GM03348 (cell line): ENCODE data around the gene SNX33.
"Not testable (repeated sequence)": the region's sequence is repeated elsewhere in the genome, so short reads cannot be mapped to it uniquely, and the experiment has no call there.

ENCODE experiments used
- DNase-seq: peaks from one replicate; pipeline ENCODE4 v3.0.0; 2012; ENCODE audit warnings: low spot score

SNX33 gene

DNA sequence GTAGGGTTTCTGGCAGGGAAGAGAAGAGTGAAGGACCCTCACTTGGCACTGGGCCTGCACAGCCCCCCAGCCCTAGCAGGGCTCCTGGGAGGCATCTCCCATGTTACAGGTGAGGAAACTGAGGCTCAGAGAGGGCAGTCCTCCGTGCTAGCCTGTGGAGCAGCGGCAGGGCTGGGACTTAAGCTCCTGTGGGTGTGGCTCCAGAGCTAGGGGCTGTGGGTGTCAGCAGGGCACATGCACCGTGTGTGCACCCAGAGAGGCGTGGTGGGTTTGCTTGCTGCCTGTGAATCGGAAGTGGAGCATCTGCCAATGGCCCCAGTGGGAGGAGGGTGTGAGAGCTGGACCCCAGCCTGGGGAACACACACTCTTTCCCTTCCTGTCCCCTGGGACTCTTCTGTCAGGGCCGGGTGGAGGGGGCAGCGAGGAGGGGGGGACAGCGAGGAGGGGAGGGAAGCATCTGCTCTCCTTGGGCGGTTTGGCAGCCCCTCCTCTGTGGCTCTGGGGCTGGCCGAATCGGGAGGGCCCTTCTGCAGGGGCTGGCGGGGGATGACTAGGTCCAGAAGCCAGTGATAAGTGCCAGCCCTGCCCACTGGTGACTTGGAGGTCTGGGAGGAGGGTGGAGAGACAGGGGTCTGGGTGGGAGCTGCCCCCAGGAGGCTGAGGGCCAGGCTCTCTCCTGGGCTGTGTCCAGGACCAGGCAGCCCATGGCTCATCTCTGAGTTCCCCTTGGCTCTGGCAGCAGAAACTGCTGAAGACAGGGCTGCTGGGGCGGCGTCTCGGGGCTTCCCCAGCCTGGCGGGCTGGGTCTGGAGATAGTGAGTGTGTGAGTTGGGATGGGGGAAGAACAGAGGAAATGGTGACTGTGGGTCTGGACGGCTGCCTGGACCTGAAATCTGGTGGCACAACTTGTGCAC is 52.5 kb downstream of the SNX33 start:
- peak; percentile 70 for DNase-seq

DNA sequence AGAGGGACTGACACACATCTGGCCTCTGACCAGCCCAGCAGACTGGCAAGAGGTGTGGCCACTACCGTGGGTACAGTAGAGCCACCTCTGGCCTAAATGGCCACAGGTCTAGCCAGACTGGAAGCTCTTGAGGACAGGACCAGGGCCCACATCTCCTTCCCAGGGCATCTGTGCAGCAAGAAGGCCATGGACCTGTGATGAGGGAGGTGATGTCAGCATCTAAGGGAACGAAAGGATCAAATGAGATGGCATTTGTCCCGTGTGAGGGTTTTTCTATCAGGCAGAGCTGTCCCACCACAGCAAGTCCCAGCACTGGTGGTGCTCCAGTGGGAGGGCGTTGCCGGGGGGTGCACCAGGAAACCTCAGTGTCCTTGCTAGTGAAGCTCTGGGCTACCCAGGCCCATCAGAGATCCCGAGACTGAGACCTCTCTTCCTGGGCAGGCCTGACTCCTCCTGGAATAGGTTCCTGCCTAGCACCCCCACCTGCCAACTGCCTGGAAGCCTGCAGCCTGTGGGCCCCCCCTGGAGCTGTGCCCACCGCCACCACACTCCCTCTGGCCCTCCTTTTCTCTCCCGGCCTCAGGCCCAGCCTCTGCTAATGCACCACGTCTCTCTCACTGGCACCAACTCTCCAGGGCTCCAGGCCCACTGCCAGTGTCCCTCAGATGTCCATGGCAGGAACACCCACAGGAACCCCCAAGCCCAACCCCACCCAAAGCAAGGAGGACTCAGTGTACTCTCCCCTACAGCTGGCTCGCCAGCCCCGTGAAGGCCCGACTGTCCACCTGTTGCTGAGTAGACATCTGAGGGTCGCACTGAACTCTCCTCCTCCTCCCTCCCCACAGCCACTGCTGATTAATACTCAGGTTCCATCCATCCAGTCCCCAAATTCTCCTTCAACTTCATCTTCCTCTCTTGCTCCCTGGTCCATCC is 53.6 kb downstream of the SNX33 start:
- not testable (repeated sequence) for DNase-seq

DNA sequence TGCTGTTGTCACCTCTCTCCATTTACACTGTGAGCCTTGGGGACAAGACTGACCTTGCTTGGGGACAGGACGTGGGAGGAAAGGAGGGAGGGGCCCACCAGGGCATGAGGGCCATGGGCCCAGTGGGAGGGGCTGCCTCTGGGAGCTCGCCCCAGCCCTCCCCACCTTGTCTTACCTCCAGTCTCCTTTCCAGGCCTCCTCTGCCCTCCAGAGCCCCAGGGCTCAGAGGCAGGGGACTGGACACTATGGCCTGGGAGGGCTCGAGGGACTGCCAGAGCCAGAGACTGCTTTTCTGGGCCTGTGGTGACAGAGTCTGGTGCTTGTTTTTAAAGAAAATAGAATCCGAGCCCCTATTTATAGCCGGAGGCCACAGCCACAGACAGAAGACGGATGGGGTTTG is 54.7 kb downstream of the SNX33 start:
- no peak for DNase-seq

DNA sequence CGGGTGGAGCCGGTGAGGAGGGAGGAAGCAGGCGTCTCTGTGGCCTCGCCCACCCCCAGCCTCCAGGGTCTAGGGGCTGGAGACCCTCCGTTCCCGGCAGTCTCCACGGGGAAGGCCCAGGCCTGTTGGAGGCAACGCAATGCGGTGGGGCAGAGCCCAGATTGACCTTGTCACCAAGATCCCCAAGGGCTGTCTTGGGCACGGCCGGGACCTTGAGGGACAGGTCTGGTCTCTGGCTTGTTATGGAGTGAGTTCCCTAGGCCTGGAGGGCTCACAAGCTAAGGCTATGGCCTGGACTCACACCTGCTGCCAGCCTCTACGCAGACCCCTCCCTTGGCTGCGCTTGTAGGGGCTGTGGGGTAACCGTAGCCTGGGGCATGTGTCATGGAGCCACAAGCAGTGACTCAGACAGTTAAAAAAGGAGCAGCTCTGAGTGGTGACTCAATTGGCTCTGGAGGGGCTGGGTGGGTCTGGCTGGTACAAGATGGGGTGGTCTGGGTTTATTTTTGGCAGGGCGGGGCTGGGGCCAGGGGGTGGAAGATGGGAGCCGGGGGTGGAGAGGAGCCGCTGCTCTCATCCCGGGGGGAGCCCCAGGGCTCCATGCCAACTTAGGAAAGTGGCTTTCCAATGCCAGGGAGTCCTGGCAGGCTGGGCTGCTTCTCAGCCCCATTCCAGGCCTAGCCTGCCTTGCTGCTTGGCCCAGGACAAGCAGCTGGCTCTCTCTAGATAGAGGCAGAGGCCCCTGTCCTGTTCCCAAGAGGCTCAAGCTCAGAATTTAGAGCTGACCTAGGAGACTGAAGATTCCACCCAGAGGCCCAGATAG is 55.9 kb downstream of the SNX33 start:
- DNase-seq, result not testable (repeated sequence)

DNA sequence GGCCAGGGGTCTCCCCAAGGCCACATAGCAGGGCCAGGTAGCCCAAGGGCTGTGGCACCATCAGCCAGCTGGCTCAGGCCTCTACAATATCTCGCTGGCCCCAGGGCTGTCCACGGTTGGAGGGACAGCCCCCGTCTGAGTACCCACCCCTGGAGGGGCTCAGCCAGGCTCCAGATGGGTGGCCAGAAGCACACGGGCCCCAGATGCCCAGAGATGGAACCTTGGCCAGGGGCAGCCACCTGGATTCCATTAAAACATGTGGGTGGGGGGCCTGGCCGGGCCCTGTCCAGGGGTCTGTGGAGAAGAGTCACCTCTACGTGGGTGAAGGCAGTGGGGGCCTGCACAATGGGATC is 56.5 kb downstream of the SNX33 start:
- no peak for DNase-seq

DNA sequence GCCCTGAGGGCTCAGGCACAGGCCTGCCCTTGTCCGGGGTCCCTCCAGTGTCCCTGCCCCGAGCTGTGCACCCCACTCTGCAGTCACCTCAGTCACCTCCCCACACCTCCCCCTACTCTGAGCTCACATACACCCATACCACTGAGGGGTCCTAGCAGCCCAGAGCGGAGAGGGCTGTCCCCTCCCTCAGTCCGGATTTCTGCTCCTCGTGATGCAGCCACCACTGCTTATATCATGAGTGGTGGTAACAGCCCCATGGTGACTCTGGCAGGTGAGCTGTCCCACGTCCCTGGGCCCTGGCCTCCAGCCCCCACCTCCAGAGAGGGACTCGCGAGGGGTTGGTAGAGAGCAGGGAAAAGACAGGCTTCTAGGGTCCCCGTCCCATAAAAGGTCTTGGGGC is 56.9 kb downstream of the SNX33 start:
- no peak for DNase-seq

DNA sequence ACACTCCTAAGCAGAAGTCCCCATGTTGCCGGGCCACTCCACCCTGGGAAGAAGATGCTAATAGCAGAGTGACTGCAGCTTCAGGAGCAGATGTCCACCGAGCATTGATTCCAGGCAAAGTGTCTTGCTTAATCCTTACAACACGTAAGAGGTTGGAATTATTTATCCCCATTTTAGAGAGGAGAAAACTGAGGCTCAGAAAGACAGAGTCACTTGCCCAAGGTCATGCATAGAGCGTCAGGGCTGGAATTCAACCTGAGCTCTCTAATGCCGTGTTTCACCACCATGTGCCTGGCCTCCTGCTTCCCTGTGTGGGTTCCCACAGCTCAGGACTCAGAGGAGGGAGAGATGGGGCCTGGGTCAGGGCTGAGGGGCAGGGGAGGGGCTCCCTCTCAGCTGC is 57.7 kb downstream of the SNX33 start:
- DNase-seq, result not testable (repeated sequence)

DNA sequence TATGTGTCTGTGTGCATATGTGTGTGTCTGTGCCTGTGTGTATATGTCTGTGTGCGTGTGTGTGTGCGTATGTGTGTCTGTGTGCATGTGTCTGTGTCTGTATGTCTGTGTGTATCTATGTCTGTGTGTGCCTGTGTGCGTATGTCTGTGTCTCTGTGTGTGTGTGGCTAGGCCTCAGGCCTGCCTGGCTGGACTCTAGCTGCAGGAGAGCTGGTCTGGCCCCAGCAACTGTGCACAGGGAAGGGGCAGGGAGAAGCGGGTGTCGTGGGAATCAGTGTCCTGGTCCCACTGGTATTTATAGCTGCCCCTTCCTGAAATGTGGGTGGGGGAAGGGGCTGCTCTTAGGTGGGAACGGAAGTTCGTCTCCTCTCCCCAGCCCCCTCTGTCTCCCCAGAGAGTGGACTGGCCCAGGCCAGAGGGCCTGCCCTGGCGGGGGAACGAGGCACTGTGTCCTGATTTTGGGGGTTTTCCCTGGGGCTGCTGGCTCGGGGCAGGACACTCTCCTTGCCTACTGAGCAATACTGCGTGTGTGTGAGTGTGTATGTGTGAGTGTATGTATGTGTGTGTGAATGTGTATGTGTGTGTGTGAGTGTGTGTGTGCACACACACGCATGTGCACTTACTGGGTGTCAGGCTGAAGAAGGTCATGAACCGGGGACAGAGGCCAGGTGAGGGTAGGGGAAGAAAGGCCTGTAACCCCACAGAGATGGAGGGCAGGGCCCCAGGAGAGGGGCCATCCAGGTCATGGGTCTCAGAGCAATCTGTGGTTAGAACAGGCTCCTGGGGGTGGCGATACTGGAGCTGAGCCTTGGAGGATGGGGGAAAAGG is 58.4 kb downstream of the SNX33 start:
- DNase-seq, result no peak

DNA sequence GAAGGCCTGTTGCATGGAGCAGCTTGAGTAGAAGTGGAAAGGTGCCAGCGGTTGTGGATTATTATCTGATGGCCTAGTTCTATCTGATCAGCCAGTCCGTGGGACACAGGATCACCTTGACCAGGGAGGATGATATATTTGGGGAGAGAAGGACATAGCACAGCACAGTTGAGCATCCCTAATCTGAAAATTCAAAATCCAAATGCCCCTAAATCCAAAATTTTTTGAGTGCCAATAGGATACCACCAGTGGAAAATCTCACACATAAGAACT is 58.9 kb downstream of the SNX33 start:
- DNase-seq, result no peak

DNA sequence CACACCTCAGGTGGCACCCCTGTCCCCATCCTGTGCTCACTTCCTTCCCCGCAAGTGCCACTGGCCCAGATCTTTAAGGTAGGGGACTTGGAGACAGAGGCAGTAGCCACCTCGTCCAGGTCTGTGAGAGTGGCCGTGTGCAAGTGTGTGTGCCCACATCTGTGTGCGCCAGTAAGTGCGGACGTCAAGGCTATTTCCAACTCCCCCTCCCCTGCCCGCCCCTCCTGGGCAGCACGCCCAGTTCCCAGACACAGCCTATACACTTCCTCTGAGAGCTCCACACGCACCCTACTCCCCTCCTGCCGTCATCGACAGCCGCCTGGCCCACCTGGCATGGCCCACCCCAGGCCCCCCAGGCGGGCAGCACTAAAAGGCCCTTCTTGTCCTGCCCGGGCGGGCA is 61.7 kb downstream of the SNX33 start:
- not testable (repeated sequence) for DNase-seq

DNA sequence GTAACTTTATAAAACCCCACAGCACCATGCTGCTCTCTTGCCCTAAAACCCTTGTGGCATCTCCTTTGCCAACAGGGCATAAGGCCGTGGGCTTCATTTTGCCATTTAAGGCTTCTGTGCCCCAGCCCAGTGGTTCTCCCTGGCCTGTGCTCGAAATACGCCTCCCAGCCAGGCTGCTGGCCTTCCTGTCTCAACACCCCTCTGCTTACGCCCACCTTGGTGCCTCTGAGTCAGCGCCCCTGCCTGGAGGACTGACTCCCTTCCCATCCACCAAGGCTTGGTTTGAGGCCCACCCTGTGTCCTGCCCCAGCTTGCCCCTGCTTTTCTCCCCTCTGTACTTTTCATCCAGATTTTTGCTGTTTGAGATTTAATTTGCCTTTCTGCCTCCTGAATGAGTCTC is 63.2 kb downstream of the SNX33 start:
- not testable (repeated sequence) for DNase-seq

DNA sequence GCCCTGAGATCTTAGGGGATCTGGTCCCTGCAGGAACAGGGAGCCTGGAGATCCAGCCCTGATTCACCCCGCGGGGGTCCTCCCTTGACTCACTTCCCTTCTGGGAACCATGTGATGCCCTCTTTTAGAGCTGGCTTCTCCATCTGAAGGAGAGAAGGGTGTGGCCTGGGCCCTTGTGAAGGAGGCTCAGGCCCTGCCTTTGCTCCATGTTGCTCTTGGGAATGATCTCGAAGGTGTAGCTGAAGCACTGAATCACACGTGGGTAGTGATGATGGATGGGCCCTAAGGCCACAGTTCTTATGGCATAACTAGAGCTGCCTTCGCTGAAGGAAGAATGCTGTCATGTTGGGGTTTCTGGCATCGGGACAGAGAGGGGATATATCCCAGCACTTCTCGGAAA is 63.8 kb downstream of the SNX33 start:
- not testable (repeated sequence) for DNase-seq
